Smooth muscle cell (in vitro differentiated cells): ENCODE data around the gene RNU1-4. TPM values are rescaled to one million over a fixed set of nuclear protein-coding genes. Genes with fewer than 3 reads are reported as not detected.
"Not testable (repeated sequence)": the region's sequence is repeated elsewhere in the genome, so short reads cannot be mapped to it uniquely, and the experiment has no call there.

Experiments
- DNase-seq: peaks from one replicate; lab custom pipeline; 2025; ENCODE audit not compliant: unreplicated experiment; lab: John Stamatoyannopoulos, UW
- H2AFZ ChIP-seq: fragments of 200-600 bp; sonication (generic); 2 replicates; pipeline ENCODE4 v1.6.0; 2016; ENCODE audit warnings: antibody characterized with exemption, low read depth, mild to moderate bottlenecking
- H3F3A ChIP-seq: fragments of 200-600 bp; sonication (generic); 2 replicates; pipeline ENCODE4 v1.6.0; 2017; ENCODE audit warnings: antibody characterized with exemption, low read depth
- H3K27ac ChIP-seq: fragments of 200-600 bp; sonication (generic); 2 replicates; pipeline ENCODE4 v1.5.1; 2016; ENCODE audit warnings: low read depth, mild to moderate bottlenecking
- H3K27me3 ChIP-seq: fragments of 200-600 bp; sonication (generic); 2 replicates; pipeline ENCODE4 v1.6.1; 2016; ENCODE audit warnings: low read depth, mild to moderate bottlenecking
- H3K36me3 ChIP-seq: fragments of 200-600 bp; sonication (generic); 2 replicates; pipeline ENCODE4 v1.5.1; 2016; ENCODE audit warnings: low read depth
- H3K4me1 ChIP-seq: fragments of 200-600 bp; sonication (generic); 2 replicates; pipeline ENCODE4 v1.5.1; 2016; ENCODE audit warnings: low read depth
- H3K4me2 ChIP-seq: fragments of 200-600 bp; sonication (generic); 2 replicates; pipeline ENCODE4 v1.6.0; 2016; ENCODE audit warnings: mild to moderate bottlenecking
- H3K4me3 ChIP-seq: fragments of 200-600 bp; sonication (generic); 2 replicates; pipeline ENCODE4 v1.5.1; 2016; ENCODE audit warnings: mild to moderate bottlenecking
- H3K79me2 ChIP-seq: fragments of 200-600 bp; sonication (generic); 2 replicates; pipeline ENCODE4 v1.6.0; 2016; ENCODE audit warnings: low read depth, mild to moderate bottlenecking
- H3K9ac ChIP-seq: fragments of 200-600 bp; sonication (generic); 2 replicates; pipeline ENCODE4 v1.6.0; 2016; ENCODE audit warnings: low read depth
- H3K9me3 ChIP-seq: fragments of 200-600 bp; sonication (generic); replicated peaks from 2 replicates; pipeline ENCODE4 v1.5.1; 2016; ENCODE audit warnings: low read depth
- H4K20me1 ChIP-seq: fragments of 200-600 bp; sonication (generic); 2 replicates; pipeline ENCODE4 v1.6.0; 2016; ENCODE audit warnings: low read depth
- WGBS: methylation state at CpG from one replicate; pipeline ENCODE4 v1.1.7; 2016; ENCODE audit warnings: low lambda C conversion rate; 5-methylcytosine and 5-hydroxymethylcytosine counted together
- polyA plus RNA-seq: library from polyadenylated mRNA; unstranded; fragments of >200 nt; fragmentation: Nextera tagmentation; extraction: Ambion mirVana; gene quantifications from 2 replicates; pipeline ENCODE4 v1.2.1, GENCODE V29; 2016
- total RNA-seq: library from RNA; depleted of rRNA; stranded (reverse); fragments of >200 nt; gene quantifications from 2 replicates; pipeline ENCODE4 v1.2.3, GENCODE V29; 2014

The RNU1-4 gene
- total and polyA plus RNA-seq, 2 experiments from 2014 or later: under 0.01 to 4.2 TPM

DNA sequence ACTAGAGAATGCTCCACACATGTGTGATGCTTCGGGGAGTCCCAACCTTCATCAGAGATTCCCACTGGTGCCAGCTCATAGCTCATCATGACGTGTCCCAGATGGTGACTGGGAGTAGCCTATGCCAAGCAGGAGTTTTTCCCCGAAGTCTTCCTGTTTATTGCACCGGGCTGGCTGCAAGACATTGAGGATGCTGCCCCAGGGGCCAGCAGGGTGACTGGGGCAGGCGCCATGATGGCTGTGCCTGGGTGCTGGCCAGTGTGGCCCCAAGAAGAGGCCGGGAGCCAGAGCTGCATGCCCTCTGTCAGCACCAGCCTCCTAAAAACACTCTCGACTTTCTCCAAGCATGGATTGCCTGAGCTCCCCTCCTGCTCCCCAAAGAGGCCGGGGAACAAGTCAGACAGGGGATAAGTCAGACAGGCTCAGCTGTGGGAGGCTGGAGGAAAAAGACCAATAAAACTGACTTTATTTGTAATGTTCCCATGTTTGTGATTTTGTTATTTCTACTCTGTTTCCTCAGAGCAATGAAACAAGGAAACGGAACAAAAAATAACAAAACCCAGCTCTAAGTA is 24.0 kb downstream of the RNU1-4 start:
- not testable (repeated sequence) for H3K4me2 ChIP-seq

DNA sequence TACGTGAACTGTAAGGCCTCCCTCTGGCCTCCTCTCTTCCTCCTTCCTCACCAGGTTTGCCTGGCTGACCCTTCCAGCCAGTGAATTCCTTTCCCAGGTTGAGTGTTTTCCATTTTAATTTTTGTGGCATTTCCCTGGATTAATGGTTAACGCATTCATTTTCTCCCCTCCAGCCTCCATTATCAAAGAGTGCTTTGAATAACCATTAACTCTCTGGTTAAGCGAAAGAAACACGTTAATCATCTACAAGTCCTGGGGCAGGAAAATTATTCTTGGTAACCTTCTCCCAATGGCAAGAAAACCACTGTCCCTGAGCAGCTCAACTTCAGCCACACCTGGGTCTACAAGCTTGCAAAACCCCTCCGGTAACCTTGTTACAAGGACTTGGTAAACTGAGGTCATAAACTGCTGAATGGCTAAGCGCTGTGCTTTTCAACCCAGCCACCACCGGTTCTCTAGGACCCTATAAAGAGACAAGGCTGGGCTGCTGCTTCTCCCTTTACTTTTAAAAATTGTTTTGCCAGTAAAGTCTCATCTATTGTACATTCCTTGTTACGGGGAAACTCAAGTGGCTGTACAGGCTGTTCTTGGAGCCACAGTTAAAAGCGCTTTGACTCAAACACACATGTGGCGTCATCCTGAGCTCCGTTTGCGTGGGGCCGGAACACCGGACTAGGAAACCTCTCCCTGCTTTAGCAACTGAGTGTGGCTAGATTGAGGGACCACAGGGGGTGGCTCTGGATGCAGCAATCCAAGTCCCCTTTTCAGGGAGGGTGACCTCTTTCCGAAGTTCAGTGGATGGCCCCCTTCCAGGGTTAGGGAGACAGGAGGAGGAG is 24.7 kb downstream of the RNU1-4 start:
- 92% methylated on average over 15 of the region's 15 CpGs for WGBS
- Histone ChIP-seq H3K27me3 (peaks cover 22% of the 10 kb centered on the region), H3K4me3 (peak overlapping the region; percentile 2)
- H3K4me1 ChIP-seq, H4K20me1 ChIP-seq, H3K9ac ChIP-seq, H3K9me3 ChIP-seq, H3F3A ChIP-seq, H3K27ac ChIP-seq, DNase-seq, H3K79me2 ChIP-seq, H3K36me3 ChIP-seq, H2AFZ ChIP-seq, H3K4me2 ChIP-seq: not testable (repeated sequence)

More for the DNA sequence above, 24.0 kb downstream of the RNU1-4 start:
- WGBS: 91% methylated on average over 9 of the region's 9 CpGs
- H3K27ac ChIP-seq, H4K20me1 ChIP-seq, H3K36me3 ChIP-seq, DNase-seq, H2AFZ ChIP-seq, H3K9me3 ChIP-seq, H3K4me3 ChIP-seq, H3K9ac ChIP-seq, H3F3A ChIP-seq, H3K79me2 ChIP-seq, H3K4me1 ChIP-seq: not testable (repeated sequence)
- peaks cover 22% of the 10 kb centered on the region for H3K27me3 ChIP-seq

DNA sequence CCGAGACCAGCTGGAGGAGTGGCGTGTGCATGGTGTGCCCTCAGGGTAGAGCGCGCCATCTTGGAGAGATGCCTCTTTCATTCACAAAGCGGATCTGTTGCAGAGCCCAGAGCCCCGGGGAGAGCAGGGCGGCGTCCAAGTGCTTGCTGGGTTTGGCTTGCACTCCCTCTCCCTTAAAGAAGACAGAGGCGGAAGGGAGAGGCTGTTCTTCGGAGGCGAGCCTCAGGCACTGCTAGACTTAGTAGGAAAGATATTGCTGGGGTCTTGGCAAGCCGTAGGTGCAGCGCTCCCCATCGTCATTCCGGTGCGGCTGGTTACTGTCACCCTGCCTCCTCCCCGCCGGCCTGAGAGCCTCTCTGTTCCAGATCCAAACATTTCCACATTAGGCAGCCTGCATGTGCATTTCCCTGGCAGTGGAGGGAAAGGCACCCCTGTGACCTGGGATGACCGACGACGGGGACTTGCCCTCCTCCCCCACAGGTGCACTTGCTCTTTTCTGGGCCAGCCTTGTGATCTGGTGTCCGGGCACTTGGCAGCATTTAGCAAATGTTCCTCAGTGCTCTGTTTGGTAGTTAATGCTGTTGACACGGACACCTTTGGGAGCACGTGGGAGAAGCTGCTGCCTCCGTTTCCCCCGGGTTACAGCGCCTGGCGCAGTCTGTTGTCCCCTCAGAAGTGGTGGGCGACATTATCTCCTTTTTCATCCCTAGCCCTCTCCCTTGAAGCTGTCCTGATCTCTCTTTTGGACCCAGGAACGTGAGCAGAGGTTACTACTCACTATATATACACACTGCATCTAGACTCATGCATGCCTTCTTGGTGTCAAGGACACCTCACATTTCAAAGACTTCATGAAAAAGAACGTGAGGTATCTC is 25.7 kb downstream of the RNU1-4 start:
- H3K27me3 ChIP-seq: peaks cover 22% of the 10 kb centered on the region
- H3K4me3 ChIP-seq, H3K27ac ChIP-seq, H4K20me1 ChIP-seq, H2AFZ ChIP-seq, H3K9me3 ChIP-seq, H3K4me1 ChIP-seq, H3K4me2 ChIP-seq, H3K79me2 ChIP-seq, DNase-seq, H3K36me3 ChIP-seq, H3K9ac ChIP-seq, H3F3A ChIP-seq: not testable (repeated sequence)
- WGBS: 90% methylated on average over 27 of the region's 31 CpGs

DNA sequence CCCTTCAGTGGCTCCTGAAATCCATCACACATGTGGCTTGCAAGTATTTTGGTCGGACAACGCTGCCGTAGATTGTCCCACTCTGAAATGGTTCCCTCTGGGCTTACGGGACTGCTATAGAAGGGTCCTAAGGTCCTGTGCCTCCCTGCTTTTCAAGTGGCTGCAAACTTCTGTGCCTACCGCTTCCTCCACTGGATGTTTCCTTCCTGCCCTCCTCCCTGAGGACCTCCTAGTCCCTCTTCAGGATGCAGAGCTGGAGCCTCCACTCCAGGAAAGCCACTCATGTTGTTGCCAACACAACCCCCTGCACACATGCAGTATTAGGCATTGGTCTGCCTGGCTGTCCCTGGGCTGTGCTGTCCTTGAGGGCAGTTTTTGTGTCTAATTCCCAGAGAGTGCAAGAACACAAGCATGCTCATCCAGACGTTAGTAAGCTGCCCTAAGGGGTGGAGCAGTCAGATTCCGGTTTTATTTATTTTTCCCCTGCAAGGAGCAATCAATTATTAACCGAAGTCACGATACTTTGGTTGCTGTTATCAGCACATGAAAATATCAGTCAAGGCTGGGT is 26.5 kb downstream of the RNU1-4 start:
- H3K9me3 ChIP-seq, H3K4me2 ChIP-seq, H2AFZ ChIP-seq, H3K4me3 ChIP-seq, H3F3A ChIP-seq, H4K20me1 ChIP-seq, H3K36me3 ChIP-seq, H3K27ac ChIP-seq, DNase-seq, H3K9ac ChIP-seq, H3K79me2 ChIP-seq, H3K4me1 ChIP-seq: not testable (repeated sequence)
- 79% methylated on average over 9 of the region's 9 CpGs for WGBS
- peaks cover 22% of the 10 kb centered on the region for H3K27me3 ChIP-seq

DNA sequence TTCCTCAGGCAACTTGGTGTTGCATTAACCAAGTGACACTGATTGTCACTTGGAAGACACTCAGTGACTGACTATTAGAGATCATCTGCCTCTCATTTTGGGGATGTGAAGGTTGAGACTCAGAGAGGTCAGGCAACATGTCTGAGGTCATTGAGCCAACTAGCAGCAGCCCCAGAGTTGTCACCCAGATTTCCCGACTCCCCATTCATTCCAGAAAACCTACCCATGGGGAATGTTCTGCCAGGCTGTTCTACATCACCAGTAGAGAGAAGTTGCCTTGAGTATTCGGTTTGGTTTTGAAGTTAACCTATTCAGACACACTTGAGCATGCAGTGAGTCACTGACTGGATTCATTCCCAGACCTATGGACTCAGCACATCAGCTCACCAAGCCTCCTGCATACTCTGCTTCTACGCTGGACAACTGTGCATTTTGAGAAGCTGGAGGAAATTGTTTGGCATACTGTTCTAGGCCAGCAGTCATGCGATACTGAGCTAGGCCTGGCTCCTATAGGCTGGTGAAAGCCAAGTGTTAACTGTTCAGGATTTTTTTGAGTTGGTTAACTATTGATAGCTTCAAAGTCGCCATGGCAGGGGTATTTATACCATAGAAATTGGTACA is 29.9 kb downstream of the RNU1-4 start:
- not testable (repeated sequence) for H3K4me1 ChIP-seq, H2AFZ ChIP-seq, H3K27ac ChIP-seq, H3K9me3 ChIP-seq, H3K79me2 ChIP-seq, H3K4me3 ChIP-seq, DNase-seq, H3K4me2 ChIP-seq, H3F3A ChIP-seq, H4K20me1 ChIP-seq, H3K9ac ChIP-seq, H3K36me3 ChIP-seq
- 70% methylated on average over 5 of the region's 5 CpGs for WGBS
- H3K27me3 ChIP-seq: peaks cover 18% of the 10 kb centered on the region

DNA sequence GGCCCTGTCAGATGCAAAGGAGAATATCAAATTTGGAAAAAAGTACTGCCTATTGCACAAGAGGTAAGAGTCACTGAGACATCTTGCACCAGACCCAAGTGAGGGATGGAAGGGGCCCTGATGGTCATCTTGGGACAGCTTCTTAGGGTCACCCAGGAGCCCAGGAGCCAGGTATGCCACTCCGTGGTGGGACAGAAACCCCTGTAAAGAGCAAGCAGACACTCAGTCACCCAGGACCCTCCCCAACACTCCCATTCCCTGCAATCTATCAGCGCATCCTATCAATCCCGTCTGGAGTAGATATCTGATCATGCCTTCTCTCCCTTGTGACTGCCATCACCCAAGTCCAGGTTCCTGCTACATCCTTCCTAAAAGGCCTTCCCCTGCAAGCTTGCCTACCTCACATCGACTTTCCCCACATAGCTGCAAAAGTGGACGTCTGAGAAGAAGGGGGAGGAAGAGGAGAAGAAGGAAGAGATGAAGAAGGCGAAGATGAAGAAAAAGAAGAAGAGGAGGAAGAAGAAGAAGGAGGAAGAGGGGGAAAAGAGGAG is 30.7 kb downstream of the RNU1-4 start:
- not testable (repeated sequence) for H3K27ac ChIP-seq, H3K36me3 ChIP-seq, H3K9me3 ChIP-seq, H3K4me1 ChIP-seq, H3K4me2 ChIP-seq, H2AFZ ChIP-seq, H3F3A ChIP-seq, H3K4me3 ChIP-seq, DNase-seq, H3K79me2 ChIP-seq, H3K9ac ChIP-seq, H4K20me1 ChIP-seq
- peaks cover 12% of the 10 kb centered on the region for H3K27me3 ChIP-seq
- 88% methylated on average over 6 of the region's 6 CpGs for WGBS

DNA sequence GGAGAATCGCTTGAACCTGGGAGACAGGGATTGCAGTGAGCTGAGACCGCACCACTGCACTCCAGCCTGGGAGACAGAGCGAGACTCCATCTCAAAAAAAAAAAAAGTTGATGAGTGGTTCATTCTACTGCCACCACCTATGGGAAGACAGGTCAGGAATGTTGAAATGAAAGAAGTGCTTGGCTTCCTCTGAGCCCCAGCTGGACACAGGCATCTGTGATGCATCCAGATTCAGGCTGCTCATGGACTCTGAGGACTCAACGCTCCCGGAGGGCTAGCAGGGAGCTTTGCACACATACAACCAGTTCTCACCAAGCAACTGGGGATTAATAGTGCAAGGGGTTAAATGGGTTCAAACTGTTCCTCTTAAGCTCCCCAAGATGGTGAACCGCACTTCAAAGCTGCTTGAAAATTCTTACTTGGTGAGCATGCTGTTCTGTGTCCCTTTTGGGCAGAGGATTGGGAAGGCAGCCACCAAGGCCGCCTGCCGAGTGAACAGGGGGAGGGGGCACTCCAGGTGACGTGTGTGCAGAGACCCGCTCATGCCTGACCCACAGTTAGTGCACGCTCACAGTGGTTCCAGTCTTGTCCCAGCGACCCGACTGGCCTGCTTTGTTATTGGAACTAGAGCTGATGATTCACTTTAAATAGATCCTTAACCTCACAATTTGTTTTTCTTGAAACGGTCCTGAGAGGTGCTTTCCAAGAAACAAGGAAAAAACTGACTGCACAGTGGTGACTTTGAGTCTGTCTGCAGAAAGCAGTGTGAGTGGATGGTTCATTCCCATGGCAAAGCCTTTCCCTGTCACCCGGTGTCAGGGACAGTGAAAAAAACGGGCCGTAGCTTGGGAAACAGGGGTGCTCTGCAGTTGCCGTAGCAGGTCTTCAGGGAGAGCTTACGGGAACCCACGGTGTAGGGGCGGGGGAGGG is 32.2 kb downstream of the RNU1-4 start:
- H3K79me2 ChIP-seq, H3K27ac ChIP-seq, H3K4me1 ChIP-seq, DNase-seq, H4K20me1 ChIP-seq, H3K9me3 ChIP-seq, H3K4me3 ChIP-seq, H3K27me3 ChIP-seq, H3K9ac ChIP-seq, H3F3A ChIP-seq, H2AFZ ChIP-seq, H3K36me3 ChIP-seq, H3K4me2 ChIP-seq: not testable (repeated sequence)
- WGBS: 83% methylated on average over 14 of the region's 21 CpGs
